Measurements from ENCODE around the gene PRKN. TPM values are rescaled to one million over a fixed set of nuclear protein-coding genes. Genes with fewer than 3 reads are reported as not detected.

PRKN gene
- total and polyA plus RNA-seq, 2 donors (not counting 3 experiments of a cell fraction or from before 2014, with no cell fraction given), result 0.06 TPM; not detected in 1

- H3K9ac ChIP-seq (replicated peaks; ENCODE audit: extremely low read depth, insufficient read depth, low read length), result no peak overlapping the region
- no peaks in the 10 kb centered on the region for H3K9me3 ChIP-seq (replicated peaks; ENCODE audit: control insufficient read depth, insufficient read depth, low read length)
- no peak overlapping the region for H3K4me3 ChIP-seq (replicated peaks in 1 of 3; ENCODE audit: insufficient read depth in 1 of 3, low read depth in 1 of 3, low read length in 3 of 3)
- POLR2A ChIA-PET, result no interaction called here
- no peaks in the 10 kb centered on the region for H3K4me1 ChIP-seq (ENCODE audit: control insufficient read depth, extremely low read depth, insufficient read depth, low read length)
- no peaks in the 10 kb centered on the region for H4K20me1 ChIP-seq (replicated peaks; ENCODE audit: control insufficient read depth, extremely low read depth, insufficient read depth, low read length)
- H3K27me3 ChIP-seq (ENCODE audit: control insufficient read depth in 2 of 2, insufficient read depth in 2 of 2, low read length in 2 of 2), result no peaks in the 10 kb centered on the region
- H3K27ac ChIP-seq (ENCODE audit: insufficient read depth, low read depth, low read length), result no peak overlapping the region
- DNase-seq (ENCODE audit: low read depth, low spot score) (no peak), FAIRE-seq (no peak)
- no peak overlapping the region for H3K4me2 ChIP-seq (ENCODE audit: insufficient read depth, low read length)
- TF ChIP-seq CTCF (IDR thresholded peaks at IDR 0.05; ENCODE audit: extremely low read depth in 1 of 2, insufficient read depth in 1 of 2, low read depth in 1 of 2, low read length in 2 of 2) (no peak), EZH2 (IDR thresholded peaks at IDR 0.05; ENCODE audit: borderline replicate concordance, low read depth, low read length, severe bottlenecking) (no peak), MYC (IDR thresholded peaks at IDR 0.05; ENCODE audit: low read depth, low read length) (no peak), FOS (IDR thresholded peaks at IDR 0.05; ENCODE audit: borderline replicate concordance, insufficient read depth, low read length) (no peak), JUN (IDR thresholded peaks at IDR 0.05; ENCODE audit: borderline replicate concordance, insufficient read depth, insufficient read length, low read depth) (no peak), MAX (IDR thresholded peaks at IDR 0.05; ENCODE audit: insufficient read depth, insufficient read length) (no peak), POLR2A (IDR thresholded peaks at IDR 0.05; ENCODE audit: low read depth, low read length) (no peak), POLR2AphosphoS5 (IDR thresholded peaks at IDR 0.05; ENCODE audit: insufficient read depth, low read depth, low read length) (no peak), GATA2 (IDR thresholded peaks at IDR 0.05; ENCODE audit: insufficient read depth, insufficient read length, low read depth, low read length) (no peak)
- H3K9me1 ChIP-seq (replicated peaks; ENCODE audit: control insufficient read depth, extremely low read depth, insufficient read depth, low read length), result no peaks in the 10 kb centered on the region
- intact Hi-C loops (cut with micrococcal nuclease) (no loop called here), dilution Hi-C loops (cut with MboI; ENCODE audit: extremely low pct_ligation_motif_present, low sequenced_read_pairs) (no loop called here)
- BruUV-seq (replicated peaks), result no TSS peak
- CTCF ChIA-PET, result no interaction called here
- H3K36me3 ChIP-seq (ENCODE audit: control insufficient read depth in 2 of 2, extremely low read depth in 1 of 2, insufficient read depth in 2 of 2, low read length in 2 of 2), result no peaks in the 10 kb centered on the region
- H2AFZ ChIP-seq (ENCODE audit: low read depth, low read length), result no peak overlapping the region
- no peaks in the 10 kb centered on the region for H3K79me2 ChIP-seq (ENCODE audit: control insufficient read depth, insufficient read depth, low read length)
These were observed 754.5 kb downstream of the PRKN start for GRCh38 chr6:161973064-161973463.

All from endothelial cell of umbilical vein (primary cell).